RWPE2 (cell line): Measurements from ENCODE around the gene ZNF100.
"Not testable (repeated sequence)": the region's sequence is repeated elsewhere in the genome, so short reads cannot be mapped to it uniquely, and the experiment has no call there.

Experiments used
- ATAC-seq: fragments of 200-7000 bp; cut with Tn5 transposase; 3 replicates; pipeline ENCODE4 v1.9.1; 2021; ENCODE audit warnings: low read depth
- DNase-seq: peaks from one replicate; pipeline ENCODE4 v3.0.0-alpha.2; 2020; ENCODE audit warnings: low spot score
- H3K27ac ChIP-seq: fragments of 450-650 bp; 2 replicates; pipeline ENCODE4 v1.5.1; 2017; ENCODE audit warnings: mild to moderate bottlenecking; ENCODE audit not compliant: poor library complexity, severe bottlenecking
- H3K27me3 ChIP-seq: fragments of 250-450 bp; sonication (Bioruptor Pico); 2 replicates; pipeline ENCODE4 v1.5.1; 2021; ENCODE audit warnings: mild to moderate bottlenecking, moderate library complexity; ENCODE audit not compliant: insufficient read depth, poor library complexity, severe bottlenecking
- H3K36me3 ChIP-seq: fragments of 250-450 bp; sonication (Bioruptor Pico); 2 replicates; pipeline ENCODE4 v1.5.1; 2020; ENCODE audit warnings: low read depth, mild to moderate bottlenecking, moderate library complexity
- H3K4me1 ChIP-seq: fragments of 250-450 bp; sonication (Bioruptor Pico); 2 replicates; pipeline ENCODE4 v1.5.1; 2021; ENCODE audit warnings: mild to moderate bottlenecking, moderate library complexity; ENCODE audit not compliant: insufficient read depth, poor library complexity, severe bottlenecking
- H3K4me3 ChIP-seq: fragments of 250-450 bp; sonication (Bioruptor Pico); 2 replicates; pipeline ENCODE4 v1.5.1; 2021; ENCODE audit warnings: mild to moderate bottlenecking, moderate library complexity; ENCODE audit not compliant: severe bottlenecking
- H3K9me3 ChIP-seq: fragments of 250-450 bp; sonication (Bioruptor Pico); 2 replicates; pipeline ENCODE4 v1.5.1; 2021; ENCODE audit warnings: mild to moderate bottlenecking, moderate library complexity; ENCODE audit not compliant: severe bottlenecking
- TF ChIP-seq, protein P1 (sequence below): fragments of 450-650 bp; IDR thresholded peaks from one replicate; pipeline ENCODE4 v1.5.1; 2017; ENCODE audit warnings: mild to moderate bottlenecking, moderate library complexity; ENCODE audit not compliant: poor library complexity, severe bottlenecking

ZNF100 gene

DNA sequence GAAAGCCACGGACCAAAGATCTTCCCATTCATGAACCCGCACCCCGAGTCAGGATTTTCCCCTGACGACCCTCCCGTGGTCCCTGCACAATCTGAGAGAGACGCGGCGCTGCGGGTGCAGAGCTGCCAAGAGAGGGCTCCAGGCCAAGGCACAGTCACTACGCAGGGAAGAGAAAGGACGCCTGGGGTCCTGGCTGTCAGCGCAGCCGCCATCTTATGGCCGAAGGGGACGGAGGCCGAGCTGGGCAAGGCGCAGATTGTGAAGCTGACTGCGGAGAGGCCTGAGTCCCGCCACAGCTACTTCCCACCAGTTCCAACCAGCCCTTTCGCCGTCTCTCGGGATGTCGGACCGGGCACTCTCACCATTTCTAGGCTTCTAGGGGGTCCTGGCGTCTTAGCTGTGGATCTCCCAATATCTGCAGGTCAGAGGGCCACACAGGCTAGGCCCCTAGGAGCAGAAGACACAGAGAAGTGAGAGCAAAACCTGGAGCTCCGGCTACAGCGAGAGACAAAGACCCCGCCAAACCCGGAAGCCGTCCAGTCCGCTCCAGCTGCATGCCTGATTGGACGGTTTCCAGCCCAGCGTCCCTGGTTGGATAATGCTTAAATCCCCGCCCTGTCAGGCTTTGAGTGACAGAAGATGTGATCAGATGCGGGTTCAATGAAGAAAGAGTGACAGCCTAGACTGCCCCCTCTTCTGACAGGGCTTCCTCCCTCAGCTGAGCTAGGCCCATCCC is at the start of gene ZNF100:
Gene ZNF100, minus strand, starts transcription at position 515 of the 736 bp plus-strand sequence. Its CDS starts 150 bp downstream, at position 365.
- TF ChIP-seq, protein P1, sequence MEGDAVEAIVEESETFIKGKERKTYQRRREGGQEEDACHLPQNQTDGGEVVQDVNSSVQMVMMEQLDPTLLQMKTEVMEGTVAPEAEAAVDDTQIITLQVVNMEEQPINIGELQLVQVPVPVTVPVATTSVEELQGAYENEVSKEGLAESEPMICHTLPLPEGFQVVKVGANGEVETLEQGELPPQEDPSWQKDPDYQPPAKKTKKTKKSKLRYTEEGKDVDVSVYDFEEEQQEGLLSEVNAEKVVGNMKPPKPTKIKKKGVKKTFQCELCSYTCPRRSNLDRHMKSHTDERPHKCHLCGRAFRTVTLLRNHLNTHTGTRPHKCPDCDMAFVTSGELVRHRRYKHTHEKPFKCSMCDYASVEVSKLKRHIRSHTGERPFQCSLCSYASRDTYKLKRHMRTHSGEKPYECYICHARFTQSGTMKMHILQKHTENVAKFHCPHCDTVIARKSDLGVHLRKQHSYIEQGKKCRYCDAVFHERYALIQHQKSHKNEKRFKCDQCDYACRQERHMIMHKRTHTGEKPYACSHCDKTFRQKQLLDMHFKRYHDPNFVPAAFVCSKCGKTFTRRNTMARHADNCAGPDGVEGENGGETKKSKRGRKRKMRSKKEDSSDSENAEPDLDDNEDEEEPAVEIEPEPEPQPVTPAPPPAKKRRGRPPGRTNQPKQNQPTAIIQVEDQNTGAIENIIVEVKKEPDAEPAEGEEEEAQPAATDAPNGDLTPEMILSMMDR: no peak
- ATAC-seq (peak; percentile 96), DNase-seq (peak; percentile 85)
- Histone ChIP-seq H3K27ac (peak within 1 kb of the TSS; percentile 37), H3K4me3 (peak within 1 kb of the TSS; percentile 62), H3K27me3 (no peaks in the 10 kb centered on the region), H3K9me3 (peaks cover 2% of the 10 kb centered on the region), H3K4me1 (no peaks in the 10 kb centered on the region), H3K36me3 (peaks cover 37% of the 10 kb centered on the region)

DNA sequence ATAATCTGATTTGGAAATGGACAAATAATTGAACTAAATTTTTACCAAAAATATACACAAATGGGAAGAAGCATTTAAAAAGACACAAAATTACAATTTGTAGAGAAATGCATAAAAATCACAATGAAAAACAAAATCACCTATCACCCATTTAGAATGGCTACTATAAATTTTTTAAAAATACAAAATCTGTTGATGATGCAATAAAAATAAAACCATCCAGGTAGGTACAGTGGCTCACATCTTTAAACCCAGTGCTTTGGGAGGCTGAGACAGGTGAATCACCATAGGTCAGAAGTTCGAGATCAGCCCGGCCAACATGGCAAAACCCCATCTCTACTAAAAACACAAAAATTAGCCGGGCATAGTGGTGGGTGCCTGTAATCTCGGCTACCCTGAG is 45.1 kb upstream of the ZNF100 start:
- no peak for DNase-seq
- Histone ChIP-seq H3K27ac (no peak overlapping the region), H3K36me3 (peaks cover 36% of the 10 kb centered on the region), H3K27me3 (no peaks in the 10 kb centered on the region), H3K4me1 (no peaks in the 10 kb centered on the region), H3K9me3 (peaks cover 28% of the 10 kb centered on the region), H3K4me3 (no peak overlapping the region)
- TF ChIP-seq, protein P1: no peak
- no peak for ATAC-seq

DNA sequence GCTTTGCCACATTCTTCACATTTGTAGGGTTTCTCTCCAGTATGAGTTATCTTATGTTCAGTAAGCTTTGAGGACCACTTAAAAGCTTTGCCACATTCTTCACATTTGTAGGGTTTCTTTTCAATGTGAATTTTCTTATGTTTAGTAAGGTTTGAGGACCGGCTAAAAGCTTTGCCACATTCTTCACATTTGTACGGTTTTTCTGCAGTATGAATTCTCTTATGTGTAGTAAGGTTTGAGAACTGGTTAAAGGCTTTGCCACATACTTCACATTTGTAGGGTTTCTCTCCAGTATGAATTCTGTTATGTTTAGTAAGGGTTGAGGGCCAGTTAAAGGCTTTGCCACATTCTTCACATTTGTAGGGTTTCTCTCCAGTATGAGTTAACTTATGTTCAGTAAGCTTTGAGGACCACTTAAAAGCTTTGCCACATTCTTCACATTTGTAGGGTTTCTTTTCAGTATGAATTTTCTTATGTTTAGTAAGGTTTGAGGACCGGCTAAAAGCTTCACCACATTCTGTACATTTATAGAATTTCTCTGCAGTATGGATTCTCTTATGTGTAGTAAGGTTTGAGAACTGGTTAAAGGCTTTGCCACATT is 41.1 kb upstream of the ZNF100 start:
- not testable (repeated sequence) for DNase-seq, H3K4me1 ChIP-seq, ATAC-seq, H3K27me3 ChIP-seq, H3K27ac ChIP-seq, H3K4me3 ChIP-seq
- Histone ChIP-seq H3K36me3 (peaks cover 27% of the 10 kb centered on the region), H3K9me3 (peaks cover 38% of the 10 kb centered on the region)

DNA sequence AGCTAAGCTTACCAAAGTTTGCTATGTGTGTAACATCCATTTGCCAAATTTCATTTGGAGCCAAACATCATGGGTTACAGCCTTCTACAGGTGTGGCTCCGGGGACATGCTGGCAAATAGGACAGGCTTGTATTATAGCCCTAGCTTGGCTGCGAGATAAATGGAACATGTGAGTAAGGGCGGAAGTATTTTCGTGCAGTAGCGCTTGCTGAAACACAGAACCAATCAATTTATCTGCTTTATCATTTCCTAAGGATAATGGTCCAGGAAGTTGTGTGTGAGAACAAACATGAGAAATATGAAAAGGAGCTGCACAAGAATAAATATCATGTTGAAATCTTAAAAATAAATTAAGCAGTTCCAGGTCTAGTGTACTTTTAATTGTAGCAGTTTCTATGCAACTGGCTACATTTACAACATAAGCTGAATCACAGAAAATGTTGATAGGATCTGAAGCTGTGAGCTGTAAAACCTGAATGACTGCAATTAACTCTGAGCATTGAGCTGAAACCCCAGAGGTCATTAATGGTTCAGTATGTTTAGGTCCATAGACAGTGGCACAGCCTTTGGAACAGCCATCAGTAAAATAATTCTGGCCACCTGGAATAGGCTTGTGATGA is 22.2 kb upstream of the ZNF100 start:
- DNase-seq (no peak), ATAC-seq (no peak)
- H3K36me3 ChIP-seq: no peaks in the 10 kb centered on the region
- peaks cover 3% of the 10 kb centered on the region for H3K9me3 ChIP-seq
- H3K27ac ChIP-seq: no peak overlapping the region
- no peak overlapping the region for H3K4me3 ChIP-seq
- no peaks in the 10 kb centered on the region for H3K4me1 ChIP-seq
- TF ChIP-seq, protein P1: no peak
- no peaks in the 10 kb centered on the region for H3K27me3 ChIP-seq

DNA sequence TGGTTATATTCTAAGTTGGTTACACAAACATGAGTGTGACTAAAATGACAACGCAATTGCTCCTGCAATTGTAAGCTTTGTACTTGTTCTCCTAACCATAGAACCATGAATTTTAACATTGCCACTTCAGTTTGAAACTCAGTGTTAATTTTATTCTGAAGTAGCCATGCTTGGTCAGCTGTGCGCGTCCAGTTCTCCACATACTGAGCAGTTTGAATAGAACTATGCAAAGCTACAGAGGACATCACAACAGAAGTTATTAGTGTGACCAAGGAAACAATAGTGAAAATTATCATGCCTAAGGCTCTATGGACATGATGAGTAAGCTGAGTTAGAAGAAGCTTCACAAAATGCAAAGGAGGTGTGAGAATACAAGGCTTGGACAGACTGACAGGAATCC is 19.6 kb upstream of the ZNF100 start:
- H3K36me3 ChIP-seq: no peaks in the 10 kb centered on the region
- H3K27me3 ChIP-seq: no peaks in the 10 kb centered on the region
- TF ChIP-seq, protein P1: no peak
- no peak overlapping the region for H3K4me3 ChIP-seq
- DNase-seq (no peak), ATAC-seq (no peak)
- no peak overlapping the region for H3K27ac ChIP-seq
- H3K9me3 ChIP-seq: no peaks in the 10 kb centered on the region
- H3K4me1 ChIP-seq: no peaks in the 10 kb centered on the region

DNA sequence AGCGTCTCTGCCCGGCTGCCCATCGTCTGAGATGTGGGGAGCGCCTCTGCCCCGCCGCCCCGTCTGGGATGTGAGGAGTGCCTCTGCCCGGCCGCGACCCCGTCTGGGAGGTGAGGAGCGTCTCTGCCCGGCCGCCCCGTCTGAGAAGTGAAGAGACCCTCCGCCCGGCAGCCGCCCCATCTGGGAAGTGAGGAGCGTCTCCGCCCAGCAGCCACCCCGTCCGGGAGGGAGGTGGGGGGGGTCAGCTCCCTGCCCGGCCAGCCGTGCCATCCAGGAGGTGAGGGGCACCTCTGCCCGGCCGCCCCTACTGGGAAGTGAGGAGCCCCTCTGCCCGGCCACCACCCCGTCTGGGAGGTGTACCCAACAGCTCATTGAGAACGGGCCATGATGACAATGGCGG is 8.4 kb upstream of the ZNF100 start:
- ATAC-seq, H3K27me3 ChIP-seq, H3K27ac ChIP-seq, H3K9me3 ChIP-seq, H3K36me3 ChIP-seq, H3K4me1 ChIP-seq, DNase-seq, H3K4me3 ChIP-seq: not testable (repeated sequence)

DNA sequence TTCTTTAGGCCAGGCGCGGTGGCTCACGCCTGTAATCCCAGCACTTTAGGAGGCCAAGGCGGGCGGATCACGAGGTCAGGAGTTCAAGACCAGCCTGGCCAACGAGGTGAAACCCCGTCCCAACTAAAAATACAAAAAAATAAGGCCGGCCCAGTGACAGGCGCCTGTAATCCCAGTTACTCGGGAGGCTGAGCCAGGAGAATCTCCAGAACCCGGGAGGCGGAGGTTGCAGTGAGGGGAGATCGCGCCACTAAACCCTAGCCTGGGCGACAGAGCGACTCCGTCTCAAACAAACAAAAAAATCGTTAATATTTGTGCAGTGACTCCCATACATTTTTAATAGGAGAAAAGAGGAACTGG is 694 bp downstream of the ZNF100 start:
- DNase-seq, ATAC-seq, H3K27me3 ChIP-seq, H3K4me1 ChIP-seq, H3K9me3 ChIP-seq: not testable (repeated sequence)
- peaks cover 39% of the 10 kb centered on the region for H3K36me3 ChIP-seq
- peak overlapping the region; percentile 62 for H3K4me3 ChIP-seq
- peak overlapping the region; percentile 37 for H3K27ac ChIP-seq
